ENCODE measurements around the gene ZNF701. TPM values are rescaled to one million over a fixed set of nuclear protein-coding genes. Genes with fewer than 3 reads are reported as not detected.
"Not testable (repeated sequence)": the region's sequence is repeated elsewhere in the genome, so short reads cannot be mapped to it uniquely, and the experiment has no call there.

The ZNF701 gene
- total RNA-seq, 4 donors from 2014 or later: 11.6 to 13.7 (median 12.9) TPM

- intact Hi-C loops (cut with DNase I; ENCODE audit: low total_unique reads): loop anchor here (1.0 kb wide), 1 partner anchor 45 kb away; no protein-coding TSS in a partner anchor
- no peak for TF ChIP-seq POLR2A (IDR thresholded peaks at IDR 0.05)
- TF ChIP-seq, protein P1, sequence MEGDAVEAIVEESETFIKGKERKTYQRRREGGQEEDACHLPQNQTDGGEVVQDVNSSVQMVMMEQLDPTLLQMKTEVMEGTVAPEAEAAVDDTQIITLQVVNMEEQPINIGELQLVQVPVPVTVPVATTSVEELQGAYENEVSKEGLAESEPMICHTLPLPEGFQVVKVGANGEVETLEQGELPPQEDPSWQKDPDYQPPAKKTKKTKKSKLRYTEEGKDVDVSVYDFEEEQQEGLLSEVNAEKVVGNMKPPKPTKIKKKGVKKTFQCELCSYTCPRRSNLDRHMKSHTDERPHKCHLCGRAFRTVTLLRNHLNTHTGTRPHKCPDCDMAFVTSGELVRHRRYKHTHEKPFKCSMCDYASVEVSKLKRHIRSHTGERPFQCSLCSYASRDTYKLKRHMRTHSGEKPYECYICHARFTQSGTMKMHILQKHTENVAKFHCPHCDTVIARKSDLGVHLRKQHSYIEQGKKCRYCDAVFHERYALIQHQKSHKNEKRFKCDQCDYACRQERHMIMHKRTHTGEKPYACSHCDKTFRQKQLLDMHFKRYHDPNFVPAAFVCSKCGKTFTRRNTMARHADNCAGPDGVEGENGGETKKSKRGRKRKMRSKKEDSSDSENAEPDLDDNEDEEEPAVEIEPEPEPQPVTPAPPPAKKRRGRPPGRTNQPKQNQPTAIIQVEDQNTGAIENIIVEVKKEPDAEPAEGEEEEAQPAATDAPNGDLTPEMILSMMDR (IDR thresholded peaks at IDR 0.05): no peak
Observed at GRCh38 chr19:52626915-52627314, 56.8 kb downstream of the ZNF701 start.

DNA sequence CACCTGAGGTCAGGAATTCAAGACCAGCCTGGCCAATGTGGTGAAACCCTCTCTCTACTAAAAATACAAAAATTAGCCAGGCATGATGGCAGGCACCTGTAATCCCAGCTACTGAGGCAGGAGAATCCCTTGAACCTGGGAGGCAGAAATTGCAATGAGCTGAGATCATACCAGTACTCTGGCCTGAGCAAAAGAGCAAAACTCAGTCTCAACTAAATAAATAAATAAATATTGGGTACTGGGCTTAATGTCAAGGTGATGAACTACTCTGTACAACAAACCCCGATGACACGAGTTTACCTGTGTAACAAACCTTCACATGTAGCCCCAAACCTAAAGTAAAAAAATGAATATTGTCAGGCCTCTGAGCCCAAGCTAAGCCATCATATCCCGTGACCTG, 57.4 kb downstream of the ZNF701 start:
- intact Hi-C loops (cut with DNase I; ENCODE audit: low total_unique reads); H3K4me3 ChIP-seq (ENCODE audit: low read depth, poor library complexity, severe bottlenecking): not testable (repeated sequence)
- peak in 1 of 2 donors; percentile 20 for DNase-seq (ENCODE audit: low spot score in 2 of 2)
- WGBS, 2 donors: 82 to 93% methylated on average over 3 of the region's 3 CpGs

More at GRCh38 chr19:52626915-52627314, 56.8 kb downstream of the ZNF701 start:
- H3K4me3 ChIP-seq (ENCODE audit: low read depth, poor library complexity, severe bottlenecking): no peak overlapping the region
- 92 to 96% methylated on average over 5 of the region's 5 CpGs for WGBS, 2 donors
- peak in 1 of 2 donors; percentile 17 for DNase-seq (ENCODE audit: low spot score in 2 of 2)

DNA sequence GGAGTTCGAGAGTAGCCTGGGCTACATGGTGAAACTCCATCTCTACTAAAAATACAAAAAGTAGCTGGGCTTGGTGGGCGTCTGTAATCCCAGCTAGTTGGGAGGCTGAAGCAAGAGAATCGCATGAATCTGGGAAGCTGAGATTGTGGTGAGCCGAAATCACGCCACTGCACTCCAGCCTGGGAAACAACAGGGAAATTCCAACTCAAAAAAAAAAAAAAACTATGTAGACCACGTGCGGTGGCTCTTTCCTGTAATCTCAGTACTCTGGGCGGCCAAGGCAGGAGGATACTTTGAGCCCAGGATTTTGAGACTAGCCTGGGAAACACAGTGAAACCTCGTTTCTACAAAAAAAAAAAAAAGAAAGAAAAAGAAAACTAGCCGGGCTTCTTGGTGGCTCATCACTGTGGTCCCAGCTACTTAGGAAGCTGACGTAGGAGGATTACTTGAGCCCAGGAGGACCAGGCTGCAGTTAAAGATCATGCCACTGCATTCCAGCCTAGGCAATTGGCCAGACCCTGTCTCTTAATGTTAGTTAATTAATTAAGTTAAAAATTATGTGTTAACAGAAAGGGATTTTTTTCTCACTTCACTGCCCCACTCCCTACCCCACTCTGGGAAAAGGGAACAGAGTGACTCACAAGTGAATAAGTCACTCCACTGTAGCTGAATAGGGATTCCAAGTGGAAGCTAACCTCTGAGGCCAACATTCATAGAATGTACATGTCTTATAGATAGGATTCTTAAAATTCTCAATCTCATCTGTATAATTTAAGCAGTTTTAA, 65.9 kb downstream of the ZNF701 start:
- no peak overlapping the region for H3K4me3 ChIP-seq (ENCODE audit: low read depth, poor library complexity, severe bottlenecking)
- intact Hi-C loops (cut with DNase I; ENCODE audit: low total_unique reads): no loop called here
- peak in 1 of 2 donors; percentile 23 for DNase-seq (ENCODE audit: low spot score in 2 of 2)
- TF ChIP-seq, protein P1 (IDR thresholded peaks at IDR 0.05): no peak
- no peak for TF ChIP-seq POLR2A (IDR thresholded peaks at IDR 0.05)
- 88 to 90% methylated on average over 11 of the region's 11 CpGs for WGBS, 2 donors

Other genes starting within 250 kb of the ZNF701 start
- gene ZNF610, start 234.0 kb upstream of the ZNF701 start, total RNA-seq: 1 to 10 TPM in 1 of 4 donors, under 1 TPM in 3; 0.67 to 1.3 (median 0.87) TPM
- gene ZNF880, start 200.4 kb upstream of the ZNF701 start, total RNA-seq: 10 to 100 TPM; 15.2 to 19.7 (median 15.7) TPM
- 10 to 100 TPM; 13.4 to 17.9 (median 14.7) TPM for gene ZNF528, start 172.4 kb upstream of the ZNF701 start, total RNA-seq
- gene ZNF534, start 141.1 kb upstream of the ZNF701 start, total RNA-seq: under 1 TPM in 2 of 4 donors, not detected in 2; 0.13 to 0.19 TPM
- gene ZNF578, start 116.7 kb upstream of the ZNF701 start, total RNA-seq: 1 to 10 TPM in 1 of 4 donors, under 1 TPM in 1, not detected in 2; 0.56 to 1.1 TPM
- 10 to 100 TPM; 11.8 to 23.2 (median 15.8) TPM for gene ZNF808, start 42.6 kb upstream of the ZNF701 start, total RNA-seq
- gene ZNF83, start 68.1 kb downstream of the ZNF701 start, total RNA-seq: 10 to 100 TPM; 20.7 to 51.0 (median 35.3) TPM
- gene ZNF611, start 164.8 kb downstream of the ZNF701 start, total RNA-seq: 10 to 100 TPM in 2 of 4 donors, 1 to 10 TPM in 2; 7.8 to 13.5 (median 10.2) TPM
- gene ZNF600, start 216.5 kb downstream of the ZNF701 start, total RNA-seq: 10 to 100 TPM in 1 of 4 donors, 1 to 10 TPM in 3; 5.5 to 12.6 (median 7.9) TPM

All from lower leg skin (tissue), 4 donors.